HG02981 (cell line): ENCODE results near the gene KIAA0825.

Source experiments
- ATAC-seq: cut with Tn5 transposase; IDR thresholded peaks from one replicate; pipeline ENCODE4 v1.9.1; 2021; ENCODE audit warnings: mild to moderate bottlenecking, moderate library complexity; ENCODE audit not compliant: unreplicated experiment

Gene KIAA0825

GRCh38 chr5:94517490-94518488 lies 100.6 kb downstream of the KIAA0825 start:
- no peak for ATAC-seq

- ATAC-seq: no peak
These were observed 102.3 kb downstream of the KIAA0825 start for GRCh38 chr5:94516148-94516547.

GRCh38 chr5:94508461-94509148 lies 109.8 kb downstream of the KIAA0825 start:
- ATAC-seq: no peak

- ATAC-seq: no peak
These were observed 112.9 kb downstream of the KIAA0825 start for GRCh38 chr5:94505327-94506068.

- ATAC-seq: no peak
These were observed 114.7 kb downstream of the KIAA0825 start for GRCh38 chr5:94503677-94504076.

DNA sequence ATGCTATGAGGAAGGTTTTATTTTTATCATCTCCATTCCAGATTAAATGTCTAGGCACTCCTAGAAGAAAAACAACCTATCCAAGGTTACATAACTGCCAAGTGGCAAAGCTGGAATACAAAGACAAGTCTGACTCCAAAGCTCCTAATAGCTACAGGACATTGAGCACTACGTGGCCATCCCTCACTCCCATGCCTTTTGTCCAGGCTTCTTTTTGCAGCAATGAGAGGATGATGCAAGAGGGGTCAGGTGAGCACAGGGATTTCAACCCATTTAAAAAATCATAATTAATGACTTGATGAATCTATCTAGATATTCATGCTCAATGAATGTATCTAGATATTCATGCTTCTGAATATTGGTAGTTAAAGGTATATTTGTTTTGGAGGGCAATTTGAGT lies 117.0 kb downstream of the KIAA0825 start:
- no peak for ATAC-seq

DNA sequence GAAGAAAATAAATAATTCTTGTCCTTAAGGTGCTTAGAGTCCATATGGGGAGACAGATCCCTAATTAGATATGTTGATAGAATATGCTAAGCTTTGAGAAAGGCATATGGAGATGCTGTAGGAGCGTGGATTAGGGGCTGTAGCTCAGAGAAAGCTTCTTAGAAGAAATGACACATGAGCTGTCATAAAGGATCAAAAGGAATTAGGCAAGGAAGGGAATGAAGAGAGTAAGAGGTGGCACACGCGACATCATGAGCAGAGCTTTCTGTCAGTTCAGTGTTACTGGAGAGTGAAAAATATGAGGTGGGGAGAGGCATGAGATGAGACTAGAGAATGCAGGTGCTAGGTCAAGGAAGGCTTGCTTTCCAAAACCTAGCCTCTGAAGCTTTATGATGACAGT lies 118.6 kb downstream of the KIAA0825 start:
- ATAC-seq: no peak

GRCh38 chr5:94498199-94498598 lies 120.2 kb downstream of the KIAA0825 start:
- no peak for ATAC-seq

DNA sequence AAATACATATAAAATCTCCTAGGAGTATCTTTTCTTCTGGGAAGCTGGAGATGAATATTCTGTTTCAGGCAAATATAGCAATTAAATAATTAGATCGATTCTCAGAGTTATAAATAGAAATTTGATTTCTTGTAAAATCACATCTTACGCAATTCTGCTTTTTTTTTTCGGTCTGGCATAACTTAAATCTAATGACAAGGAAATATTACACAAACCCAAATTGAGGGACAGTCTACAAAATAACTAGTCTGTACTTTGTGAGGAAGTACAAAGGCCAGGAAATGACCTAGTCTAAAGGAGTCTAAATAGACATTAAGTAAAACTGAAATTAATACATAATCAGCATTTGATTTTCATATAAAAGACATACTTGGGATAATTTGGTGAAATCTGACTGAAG lies 133.3 kb downstream of the KIAA0825 start:
- no peak for ATAC-seq

GRCh38 chr5:94481059-94481458 lies 137.3 kb downstream of the KIAA0825 start:
- ATAC-seq: no peak

- no peak for ATAC-seq
These were observed 137.9 kb downstream of the KIAA0825 start for GRCh38 chr5:94480486-94480885.

DNA sequence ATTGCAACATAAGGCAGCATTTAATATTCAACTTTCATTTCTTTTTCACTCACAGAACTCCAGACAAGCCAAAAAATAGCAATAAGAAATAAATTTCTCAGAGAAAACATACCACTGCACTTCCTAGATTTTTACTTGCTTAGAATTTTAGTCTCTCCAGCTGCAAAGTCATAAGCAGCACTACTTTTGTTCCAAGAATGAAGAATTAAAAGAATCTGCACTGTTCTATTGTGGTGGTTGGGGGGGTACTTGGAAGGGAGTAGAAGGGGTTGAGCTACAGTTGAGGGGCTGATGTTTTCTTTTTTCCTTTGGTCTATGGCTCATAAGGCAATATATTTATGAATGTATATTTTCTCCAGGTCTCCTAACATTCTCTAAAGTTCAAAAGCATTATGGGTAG lies 144.5 kb downstream of the KIAA0825 start:
- ATAC-seq: no peak

- no peak for ATAC-seq
These were observed 146.9 kb downstream of the KIAA0825 start for GRCh38 chr5:94471521-94471920.

GRCh38 chr5:94470802-94471201 lies 147.6 kb downstream of the KIAA0825 start:
- ATAC-seq: no peak

DNA sequence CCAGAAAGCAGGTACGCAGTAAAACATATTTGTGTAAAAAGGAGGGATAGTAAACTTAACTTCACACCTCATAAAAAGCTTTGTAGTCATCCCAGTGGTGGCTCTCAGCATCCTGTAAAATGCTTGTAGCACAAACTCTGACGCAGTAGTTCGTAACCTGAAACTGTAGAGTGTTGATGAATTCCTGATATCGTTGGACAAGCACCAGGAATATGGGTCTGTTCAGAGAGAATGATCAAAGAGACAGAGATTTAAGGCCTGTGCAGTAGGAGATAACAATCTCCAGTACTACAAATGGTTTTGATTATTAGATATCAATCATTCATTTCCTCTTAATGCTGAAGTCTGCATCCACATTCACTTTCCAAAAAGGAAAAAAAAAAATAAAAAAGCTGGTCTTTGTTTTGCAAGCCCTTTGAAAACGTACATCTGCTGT lies 148.5 kb downstream of the KIAA0825 start:
- ATAC-seq: no peak

DNA sequence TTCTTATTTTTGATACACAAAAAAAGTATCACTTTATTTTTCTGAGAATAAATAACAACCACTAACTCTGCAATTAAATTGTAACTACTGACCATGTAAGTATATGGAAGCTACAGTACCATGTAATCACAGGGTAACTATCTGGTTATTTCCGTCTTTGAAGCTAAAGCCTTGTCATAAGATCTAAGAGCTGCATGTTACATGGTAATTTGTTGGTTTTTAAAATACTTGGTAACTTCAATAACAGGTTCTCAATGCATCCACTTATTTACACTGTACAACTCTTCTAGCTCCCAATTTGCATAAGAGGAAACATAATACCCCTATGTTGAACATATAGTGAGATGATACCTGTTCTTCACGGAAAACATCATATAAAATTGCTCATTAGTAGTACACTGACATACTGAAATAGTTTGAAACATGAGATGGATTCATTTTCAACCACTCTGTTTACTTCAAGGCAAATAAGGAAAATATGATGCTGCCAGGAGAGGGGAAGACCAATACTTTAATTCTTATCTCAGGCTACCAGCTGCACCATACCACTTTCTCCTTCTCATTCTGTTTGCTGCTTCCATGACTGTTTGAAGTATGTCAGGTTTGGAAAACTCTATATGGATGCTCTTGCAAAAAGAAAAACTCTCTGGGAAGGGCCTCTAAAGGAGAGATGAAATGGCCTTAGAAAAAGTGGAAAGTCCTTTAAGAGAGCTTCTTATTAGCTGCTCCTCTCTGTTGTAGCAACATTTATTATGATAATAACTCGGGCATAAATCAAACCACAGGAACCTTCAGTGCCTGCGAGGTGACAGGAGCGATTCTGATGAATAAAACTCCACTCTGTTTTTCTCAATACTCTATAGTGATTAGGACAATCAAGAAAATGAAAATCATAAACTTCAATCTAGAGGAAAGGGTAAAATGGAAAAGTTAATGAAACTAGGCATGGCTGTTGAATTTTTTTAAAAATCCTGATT lies 150.2 kb downstream of the KIAA0825 start:
- no peak for ATAC-seq

DNA sequence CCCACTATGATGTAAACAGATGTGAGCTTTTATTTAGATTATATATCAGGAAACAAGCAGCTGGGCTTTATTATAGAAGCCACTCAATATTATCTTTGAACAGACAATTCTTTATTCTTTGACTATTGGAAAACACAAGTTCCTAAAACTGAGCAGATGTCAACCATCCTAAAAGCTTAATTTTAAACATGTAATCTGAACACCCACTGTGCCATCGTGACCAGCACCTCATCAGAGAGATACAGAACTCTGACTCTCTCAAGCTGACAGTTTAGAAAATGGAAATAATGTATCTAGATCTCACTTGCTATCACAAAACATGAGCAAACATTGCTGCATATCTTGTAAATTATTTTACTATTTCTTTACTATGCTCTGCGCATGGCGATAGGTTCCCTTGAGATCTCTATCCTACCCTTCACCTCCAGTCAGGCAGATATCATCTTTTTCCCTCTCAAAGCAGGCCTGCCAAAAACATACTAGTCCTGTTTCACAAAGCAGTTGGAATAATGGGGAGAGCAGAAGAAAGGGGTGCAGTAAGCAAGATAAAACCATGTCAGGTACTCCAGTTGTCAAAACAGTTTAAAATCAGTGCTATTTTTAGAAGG lies 151.0 kb downstream of the KIAA0825 start:
- ATAC-seq: no peak

GRCh38 chr5:94463739-94464138 lies 154.7 kb downstream of the KIAA0825 start:
- ATAC-seq: no peak

DNA sequence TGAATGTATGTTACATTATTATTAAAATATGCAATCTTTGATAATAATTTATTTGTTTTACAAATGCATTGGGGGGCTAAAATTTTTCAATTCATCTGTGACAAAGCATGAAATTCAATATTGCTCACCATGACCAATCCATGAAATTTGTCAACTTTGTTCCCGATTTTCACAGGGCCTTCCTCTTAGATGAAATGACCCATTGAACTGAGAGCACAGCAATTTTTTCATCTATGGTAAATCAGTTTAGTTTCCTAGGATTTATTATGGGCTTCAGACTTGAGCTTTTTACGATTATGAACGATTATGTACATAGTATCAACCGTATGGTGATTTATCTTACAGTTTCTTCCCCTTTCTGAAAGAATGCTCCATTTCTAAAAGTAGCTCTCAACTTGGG lies 157.3 kb downstream of the KIAA0825 start:
- no peak for ATAC-seq

GRCh38 chr5:94459915-94460314 lies 158.5 kb downstream of the KIAA0825 start:
- no peak for ATAC-seq
